NT2/D1 (cell line): ENCODE data around the gene SRCIN1.

ENCODE experiments used
- SUZ12 ChIP-seq: IDR thresholded peaks from 2 replicates; pipeline ENCODE4 v1.6.1; 2011; ENCODE audit not compliant: insufficient read length, insufficient read depth; ENCODE audit errors: extremely low read depth
- YY1 ChIP-seq: IDR thresholded peaks from 2 replicates; pipeline ENCODE4 v1.6.1; 2011; ENCODE audit not compliant: insufficient read length, insufficient read depth
- ZNF274 ChIP-seq: IDR thresholded peaks from 2 replicates; pipeline ENCODE4 v1.6.1; 2011; ENCODE audit warnings: mild to moderate bottlenecking, low read depth, low read length

GRCh38 chr17:38602956-38603785 is 2.6 kb downstream of the SRCIN1 start:
- no peak for TF ChIP-seq YY1
- no peak for TF ChIP-seq ZNF274
- no peak for TF ChIP-seq SUZ12
